Activated CD4-positive, CD25-positive, alpha-beta regulatory T cell treated with anti-CD3 and anti-CD28 coated beads, Interleukin-2, amount 50 U/mL, for 24 hours (primary cell): ENCODE data around the gene PGGHG.
"Not testable (repeated sequence)": the region's sequence is repeated elsewhere in the genome, so short reads cannot be mapped to it uniquely, and the experiment has no call there.

Source experiments
- ATAC-seq, 2 donors: fragments of 150-1000 bp; cut with Tn5 transposase; one replicate each; pipeline ENCODE4 v1.10.0; 2021; ENCODE audit warnings: mild to moderate bottlenecking in 1 of 2, moderate library complexity in 1 of 2

The PGGHG gene

GRCh38 chr11:285021-285893 lies 3.7 kb upstream of the PGGHG start:
- no peak for ATAC-seq

GRCh38 chr11:285894-286220 lies 3.1 kb upstream of the PGGHG start:
- no peak for ATAC-seq

- not testable (repeated sequence) for ATAC-seq
Measured at GRCh38 chr11:286977-287820, 1.7 kb upstream of the PGGHG start.

- ATAC-seq = peak; percentile 23 to 48
Measured at GRCh38 chr11:287821-288477, 977 bp upstream of the PGGHG start.

- no peak for ATAC-seq
Measured at GRCh38 chr11:289398-289711, 429 bp downstream of the PGGHG start.

GRCh38 chr11:289712-290620 lies 1.0 kb downstream of the PGGHG start:
- ATAC-seq = no peak

GRCh38 chr11:290621-291231 lies 1.8 kb downstream of the PGGHG start:
- ATAC-seq = no peak

- no peak for ATAC-seq
Measured at GRCh38 chr11:291281-292210, 2.6 kb downstream of the PGGHG start.

- ATAC-seq = no peak
Measured at GRCh38 chr11:292211-293121, 3.5 kb downstream of the PGGHG start.

- ATAC-seq = no peak
Measured at GRCh38 chr11:293271-293851, 4.4 kb downstream of the PGGHG start.

- ATAC-seq = no peak
Measured at GRCh38 chr11:293852-294661, 5.1 kb downstream of the PGGHG start.

- ATAC-seq = no peak
Measured at GRCh38 chr11:294780-295179, 5.9 kb downstream of the PGGHG start.

- no peak for ATAC-seq
Measured at GRCh38 chr11:295351-296170, 6.6 kb downstream of the PGGHG start.

GRCh38 chr11:296171-297050 lies 7.5 kb downstream of the PGGHG start:
- no peak for ATAC-seq

GRCh38 chr11:297051-297585 lies 8.2 kb downstream of the PGGHG start:
- ATAC-seq = peak; percentile 5 to 9
